ENCODE data around the gene THRAP3.
"Not testable (repeated sequence)": the region's sequence is repeated elsewhere in the genome, so short reads cannot be mapped to it uniquely, and the experiment has no call there.

THRAP3 gene, protein sequence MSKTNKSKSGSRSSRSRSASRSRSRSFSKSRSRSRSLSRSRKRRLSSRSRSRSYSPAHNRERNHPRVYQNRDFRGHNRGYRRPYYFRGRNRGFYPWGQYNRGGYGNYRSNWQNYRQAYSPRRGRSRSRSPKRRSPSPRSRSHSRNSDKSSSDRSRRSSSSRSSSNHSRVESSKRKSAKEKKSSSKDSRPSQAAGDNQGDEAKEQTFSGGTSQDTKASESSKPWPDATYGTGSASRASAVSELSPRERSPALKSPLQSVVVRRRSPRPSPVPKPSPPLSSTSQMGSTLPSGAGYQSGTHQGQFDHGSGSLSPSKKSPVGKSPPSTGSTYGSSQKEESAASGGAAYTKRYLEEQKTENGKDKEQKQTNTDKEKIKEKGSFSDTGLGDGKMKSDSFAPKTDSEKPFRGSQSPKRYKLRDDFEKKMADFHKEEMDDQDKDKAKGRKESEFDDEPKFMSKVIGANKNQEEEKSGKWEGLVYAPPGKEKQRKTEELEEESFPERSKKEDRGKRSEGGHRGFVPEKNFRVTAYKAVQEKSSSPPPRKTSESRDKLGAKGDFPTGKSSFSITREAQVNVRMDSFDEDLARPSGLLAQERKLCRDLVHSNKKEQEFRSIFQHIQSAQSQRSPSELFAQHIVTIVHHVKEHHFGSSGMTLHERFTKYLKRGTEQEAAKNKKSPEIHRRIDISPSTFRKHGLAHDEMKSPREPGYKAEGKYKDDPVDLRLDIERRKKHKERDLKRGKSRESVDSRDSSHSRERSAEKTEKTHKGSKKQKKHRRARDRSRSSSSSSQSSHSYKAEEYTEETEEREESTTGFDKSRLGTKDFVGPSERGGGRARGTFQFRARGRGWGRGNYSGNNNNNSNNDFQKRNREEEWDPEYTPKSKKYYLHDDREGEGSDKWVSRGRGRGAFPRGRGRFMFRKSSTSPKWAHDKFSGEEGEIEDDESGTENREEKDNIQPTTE

DNA sequence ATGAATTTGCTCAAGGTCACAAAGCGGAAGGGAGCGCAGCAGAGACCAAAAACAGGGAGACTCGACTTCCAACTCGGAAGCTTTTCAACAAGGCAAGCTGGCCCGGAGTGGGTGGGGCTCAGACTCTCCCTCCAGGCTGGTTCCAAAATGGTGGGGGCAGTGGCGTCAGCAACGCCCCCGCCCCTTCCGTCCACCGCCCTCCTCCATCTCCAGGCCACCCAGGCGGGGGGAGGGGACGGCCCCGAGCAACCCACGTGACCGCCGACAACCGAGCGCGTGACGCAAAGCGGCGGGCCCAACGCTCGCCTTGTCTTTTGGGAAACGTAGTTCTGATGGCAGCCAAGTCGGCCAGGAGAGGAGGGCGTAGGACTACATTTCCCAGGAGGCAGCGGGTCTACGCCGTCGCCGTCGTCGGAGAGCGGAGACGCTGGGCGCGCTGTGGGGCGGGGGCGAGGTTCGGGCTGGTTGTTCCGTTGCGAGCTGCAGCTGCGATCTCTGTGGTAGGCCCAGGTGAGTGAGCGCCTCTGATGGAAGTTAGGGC lies at the start of gene THRAP3:
THRAP3 (plus strand) TSS at position 448 of the 541 bp plus-strand sequence. CDS start 58,121 bp downstream, outside the sequence.
- peak; percentile 97 for DNase-seq (ENCODE audit: low spot score)

DNA sequence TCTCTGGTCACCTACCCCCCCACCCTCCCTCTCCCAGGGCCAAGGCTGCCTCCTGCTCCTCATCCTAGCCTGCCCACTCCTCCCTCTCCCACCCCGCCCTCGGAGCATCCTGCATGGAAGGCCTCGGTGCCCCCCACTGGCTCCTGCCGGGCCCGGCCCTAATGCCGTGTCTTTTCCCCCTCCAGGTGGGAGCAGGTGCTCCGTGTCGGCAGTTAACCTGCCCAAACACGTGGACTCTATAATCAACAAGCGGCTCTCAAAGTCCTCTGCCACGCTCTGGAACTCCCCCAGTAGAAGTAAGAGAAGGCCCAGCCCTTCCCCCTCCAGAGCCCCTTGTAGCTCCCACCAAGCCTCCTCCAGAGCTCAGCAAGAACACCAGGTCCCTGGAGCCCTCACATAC lies 49.5 kb upstream of the THRAP3 start:
- DNase-seq (ENCODE audit: low spot score): no peak

DNA sequence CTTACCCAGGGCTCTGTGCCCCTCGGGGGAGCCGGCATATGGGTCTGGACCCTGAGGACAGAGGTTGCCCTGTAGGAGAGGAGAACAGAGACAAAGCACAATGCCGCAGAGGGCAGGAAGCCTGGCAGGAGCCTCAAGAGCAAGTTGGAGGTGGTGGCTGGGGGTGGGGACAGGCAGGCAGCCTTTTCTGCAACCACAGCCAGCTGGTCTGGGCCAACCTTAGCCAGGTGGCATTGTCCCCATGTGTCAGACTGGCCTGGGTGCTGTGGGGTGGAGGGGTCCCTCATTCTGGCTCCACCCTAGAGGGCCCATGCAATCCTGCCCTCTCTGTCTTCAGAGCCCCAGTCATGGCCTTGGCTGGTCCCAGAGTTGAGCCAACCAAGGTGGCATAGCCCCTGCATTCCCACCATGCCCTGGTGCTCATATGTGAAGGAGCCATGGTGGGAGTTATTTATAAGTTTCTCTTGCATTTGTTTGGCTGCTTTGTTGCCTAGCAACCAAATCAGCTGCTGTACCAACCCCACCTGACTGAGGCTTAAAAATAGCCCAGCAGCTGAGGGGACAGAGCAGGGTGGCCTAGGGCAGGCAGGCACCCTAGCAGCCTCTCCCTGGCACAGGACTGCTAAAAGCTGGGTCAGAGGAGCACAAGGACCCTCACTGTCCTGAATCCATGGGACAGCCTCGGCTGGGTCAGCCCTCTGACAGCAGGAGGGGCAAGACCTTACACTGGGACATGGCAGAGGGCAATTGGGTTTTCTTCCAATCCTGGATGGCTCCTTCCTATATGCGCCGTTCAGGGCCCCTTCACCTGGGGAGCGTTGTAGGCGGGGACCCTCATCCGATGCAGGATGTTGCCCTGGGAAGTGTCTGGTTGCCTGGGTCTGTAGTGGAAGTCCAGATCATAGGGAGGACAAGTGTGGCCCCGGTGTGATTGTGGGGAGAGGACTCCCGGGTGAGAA lies 48.8 kb upstream of the THRAP3 start:
- DNase-seq (ENCODE audit: low spot score): no peak

DNA sequence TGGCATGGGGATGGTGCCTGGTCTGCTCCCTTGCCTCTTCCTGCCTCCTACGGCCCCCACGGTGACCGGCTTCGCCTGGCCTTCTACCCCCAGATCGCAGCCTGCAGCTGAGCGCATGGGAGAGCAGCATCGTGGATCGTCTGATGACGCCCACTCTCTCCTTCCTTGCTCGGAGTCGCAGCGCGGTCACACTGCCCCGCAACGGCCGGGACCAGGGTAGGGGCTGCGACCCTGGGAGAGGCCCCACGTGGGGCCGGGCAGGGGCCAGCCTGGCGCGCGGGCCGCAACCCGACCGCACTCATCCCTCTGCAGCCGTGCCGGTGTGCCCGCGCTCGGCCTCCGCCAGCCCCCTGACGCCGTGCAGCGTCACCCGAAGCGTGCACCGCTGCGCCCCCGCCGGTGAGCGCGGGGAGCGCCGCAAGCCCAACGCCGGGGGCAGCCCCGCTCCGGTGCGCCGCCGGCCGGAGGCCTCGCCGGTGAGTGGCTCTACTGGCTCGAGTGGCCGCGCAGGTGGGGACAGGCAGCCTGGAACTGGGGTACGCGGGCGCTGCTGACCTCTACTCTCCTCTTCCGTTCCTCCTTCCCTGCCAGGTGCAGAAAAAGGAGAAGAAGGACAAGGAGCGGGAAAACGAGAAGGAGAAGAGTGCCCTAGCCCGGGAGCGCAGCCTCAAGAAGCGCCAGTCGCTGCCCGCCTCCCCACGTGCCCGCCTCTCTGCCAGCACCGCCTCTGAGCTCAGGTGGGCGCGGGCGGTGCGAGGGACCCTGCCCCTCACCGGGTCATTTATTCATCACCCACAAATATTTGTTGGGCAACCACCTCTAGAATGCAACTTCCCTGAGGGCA lies 47.9 kb upstream of the THRAP3 start:
- no peak for DNase-seq (ENCODE audit: low spot score)

DNA sequence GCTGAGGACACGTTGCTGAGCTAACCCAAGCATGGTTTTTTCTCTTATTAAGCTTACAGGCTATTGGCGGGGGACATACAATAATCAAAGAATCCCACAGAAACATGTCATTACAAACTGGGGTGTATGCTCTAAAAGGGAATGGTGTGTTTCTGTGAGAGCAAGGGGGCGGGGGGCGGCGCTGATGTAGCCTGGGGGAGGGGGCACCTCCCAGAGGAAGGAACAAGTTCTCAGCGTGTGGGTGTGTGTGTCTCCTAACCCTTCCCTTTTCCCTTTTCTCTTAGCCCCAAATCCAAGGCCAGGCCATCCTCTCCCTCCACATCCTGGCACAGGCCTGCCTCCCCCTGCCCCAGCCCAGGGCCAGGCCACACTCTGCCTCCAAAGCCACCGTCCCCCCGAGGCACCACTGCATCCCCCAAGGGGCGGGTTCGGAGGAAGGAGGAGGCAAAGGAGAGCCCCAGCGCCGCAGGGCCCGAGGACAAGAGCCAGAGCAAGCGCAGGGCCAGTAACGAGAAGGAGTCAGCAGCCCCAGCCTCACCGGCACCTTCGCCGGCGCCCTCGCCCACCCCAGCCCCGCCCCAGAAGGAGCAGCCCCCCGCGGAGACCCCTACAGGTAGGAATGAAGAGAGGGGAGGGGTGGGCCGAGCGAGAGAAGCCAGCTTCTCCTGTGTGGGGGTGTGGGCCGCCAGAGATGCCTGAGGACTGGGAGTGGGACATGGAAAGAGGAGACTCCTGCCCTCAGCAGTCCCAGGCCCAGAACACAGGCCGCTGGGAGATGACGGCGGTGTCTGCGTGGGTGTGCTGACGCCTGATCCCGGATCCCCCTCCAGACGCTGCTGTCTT lies 46.4 kb upstream of the THRAP3 start:
- no peak for DNase-seq (ENCODE audit: low spot score)

DNA sequence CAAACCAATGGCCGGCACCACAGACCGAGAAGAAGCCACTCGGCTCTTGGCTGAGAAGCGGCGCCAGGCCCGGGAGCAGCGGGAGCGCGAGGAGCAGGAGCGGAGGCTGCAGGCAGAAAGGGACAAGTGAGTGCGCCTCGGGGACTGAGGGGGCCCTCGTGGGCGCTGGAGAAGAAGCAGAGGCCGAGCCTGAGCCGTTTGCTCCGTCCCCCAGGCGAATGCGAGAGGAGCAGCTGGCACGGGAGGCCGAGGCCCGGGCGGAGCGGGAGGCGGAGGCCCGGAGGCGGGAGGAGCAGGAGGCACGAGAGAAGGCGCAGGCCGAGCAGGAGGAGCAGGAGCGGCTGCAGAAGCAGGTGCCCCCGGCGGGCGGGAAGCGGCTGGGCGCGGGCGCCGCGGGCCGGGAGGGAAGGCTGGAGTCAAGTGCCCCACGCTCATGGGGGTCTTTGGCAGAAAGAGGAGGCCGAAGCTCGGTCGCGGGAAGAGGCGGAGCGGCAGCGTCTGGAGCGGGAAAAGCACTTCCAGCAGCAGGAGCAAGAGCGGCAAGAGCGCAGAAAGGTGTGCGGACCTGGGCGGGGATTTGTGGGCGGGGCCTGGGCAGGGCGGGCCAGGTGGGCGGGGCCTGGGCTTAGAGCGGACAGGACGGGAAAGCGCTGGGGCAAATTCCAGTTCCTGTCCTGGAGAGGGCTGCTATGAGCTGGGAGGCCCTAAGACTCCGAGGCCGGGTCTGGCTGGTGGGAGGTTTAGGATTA lies 45.6 kb upstream of the THRAP3 start:
- DNase-seq (ENCODE audit: low spot score): no peak

DNA sequence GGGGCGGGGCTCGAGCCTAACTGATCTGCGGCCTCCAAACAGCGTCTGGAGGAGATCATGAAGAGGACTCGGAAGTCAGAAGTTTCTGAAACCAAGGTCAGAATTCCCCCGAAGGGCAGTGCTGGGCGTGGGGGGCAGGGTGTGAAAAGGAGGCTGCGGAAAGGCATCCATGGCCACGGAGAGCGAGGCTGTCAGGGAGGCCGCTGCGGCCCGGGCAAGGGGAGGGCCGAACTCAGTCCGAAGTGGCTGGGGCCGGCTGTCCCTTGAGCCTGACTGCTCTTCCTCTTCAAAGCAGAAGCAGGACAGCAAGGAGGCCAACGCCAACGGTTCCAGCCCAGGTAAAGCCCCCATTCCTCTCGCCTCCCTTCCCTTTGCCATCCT lies 45.0 kb upstream of the THRAP3 start:
- no peak for DNase-seq (ENCODE audit: low spot score)

DNA sequence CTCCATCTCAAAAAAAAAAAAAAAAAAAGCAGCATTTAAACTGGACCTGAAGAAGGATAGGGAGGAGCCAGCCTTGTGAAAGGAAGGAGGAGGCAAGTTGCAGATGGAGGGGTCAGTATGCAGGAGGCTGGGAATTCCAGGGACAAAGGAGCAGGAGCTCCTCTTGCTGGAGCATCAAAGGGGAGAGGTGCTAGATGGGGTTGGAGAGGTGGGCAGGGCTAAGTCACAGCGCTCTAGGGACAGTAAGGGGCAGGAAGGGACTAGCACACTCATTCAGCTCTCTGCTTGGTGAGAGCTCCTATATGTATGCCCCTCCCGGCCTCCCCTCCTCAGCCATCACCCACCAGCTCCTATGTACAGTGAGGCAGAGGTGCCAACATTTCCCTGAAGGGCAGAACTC lies 41.5 kb upstream of the THRAP3 start:
- no peak for DNase-seq (ENCODE audit: low spot score)

DNA sequence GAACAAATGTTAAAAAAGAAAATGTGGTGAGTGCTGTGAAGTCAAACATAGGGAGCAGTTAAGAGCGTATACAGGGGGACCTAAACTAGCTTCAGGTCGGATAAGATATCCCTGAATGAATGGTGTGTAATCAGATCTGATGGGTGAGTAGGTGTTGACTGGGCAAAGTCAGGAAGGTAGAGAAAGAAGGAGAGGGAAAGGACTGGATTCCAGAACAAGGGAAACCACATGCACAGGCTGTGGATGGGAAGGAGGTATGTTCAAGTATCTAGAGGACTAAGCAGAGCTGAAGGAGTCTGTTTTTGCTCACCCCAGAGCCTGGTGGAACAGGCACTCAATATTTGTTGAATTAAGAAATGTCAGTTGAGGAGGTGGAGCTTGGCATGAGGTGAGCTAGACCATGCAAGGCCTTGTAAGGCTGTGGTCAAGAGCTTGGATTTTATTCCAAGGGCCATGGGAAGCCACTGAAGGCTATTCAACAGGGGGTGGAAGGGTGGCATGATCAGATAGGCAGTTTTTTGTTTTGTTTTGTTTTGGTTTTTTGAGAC lies 40.9 kb upstream of the THRAP3 start:
- DNase-seq (ENCODE audit: low spot score): no peak

DNA sequence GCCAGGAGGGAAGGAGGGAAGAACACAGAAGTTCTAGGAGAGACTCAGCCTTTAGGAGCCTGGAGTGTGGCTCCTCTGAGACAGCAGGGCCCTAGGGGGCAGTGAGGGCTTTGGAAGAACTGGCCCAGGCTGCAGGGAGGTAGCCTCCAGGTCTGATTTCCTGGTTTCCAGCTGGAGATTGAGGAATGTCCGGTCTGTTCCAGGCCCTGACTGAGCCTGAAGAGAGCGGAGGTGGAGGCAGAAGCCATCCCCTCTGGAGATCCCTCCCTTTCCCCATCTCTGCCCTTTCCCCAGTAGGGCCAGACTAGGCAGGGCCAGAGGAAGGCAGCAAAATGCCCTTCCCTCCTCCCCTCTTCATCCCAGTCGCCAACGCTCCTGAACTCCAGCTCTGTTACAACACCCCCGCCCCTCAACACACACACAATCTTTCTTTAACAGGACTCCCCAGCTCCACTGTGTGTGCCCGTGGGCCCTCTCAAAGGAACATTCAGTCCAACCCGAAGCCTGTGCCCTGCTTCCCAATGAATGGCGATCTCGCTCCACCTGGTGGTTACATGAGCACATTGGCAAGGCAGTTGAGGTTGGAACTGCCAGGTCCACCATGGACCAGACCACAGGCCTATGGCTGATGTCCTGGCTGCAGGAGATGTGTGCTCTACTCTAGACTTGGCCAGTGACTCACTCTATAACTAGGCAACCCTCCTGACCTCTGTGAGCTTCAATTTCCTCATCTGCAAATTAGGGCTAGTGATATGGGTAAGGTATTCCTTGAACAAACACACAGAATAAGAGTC lies 36.2 kb upstream of the THRAP3 start:
- DNase-seq (ENCODE audit: low spot score): peak; percentile 90

DNA sequence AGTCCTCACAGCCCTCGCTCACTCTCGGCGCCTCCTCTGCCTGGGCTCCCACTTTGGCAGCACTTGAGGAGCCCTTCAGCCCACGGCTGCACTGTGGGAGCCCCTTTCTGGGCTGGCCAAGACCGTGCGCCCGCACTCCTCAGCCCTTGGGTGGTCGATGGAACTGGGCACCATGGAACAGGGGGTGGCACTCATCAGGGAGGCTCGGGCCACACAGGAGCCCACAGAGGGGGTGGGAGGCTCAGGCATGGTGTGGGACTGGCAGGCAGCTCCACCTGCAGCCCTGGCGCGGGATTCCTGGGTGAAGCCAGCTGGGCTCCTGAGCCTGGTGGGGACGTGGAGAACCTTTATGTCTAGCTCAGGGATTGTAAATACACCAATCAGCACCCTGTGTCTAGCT lies 27.4 kb upstream of the THRAP3 start:
- not testable (repeated sequence) for DNase-seq (ENCODE audit: low spot score)

DNA sequence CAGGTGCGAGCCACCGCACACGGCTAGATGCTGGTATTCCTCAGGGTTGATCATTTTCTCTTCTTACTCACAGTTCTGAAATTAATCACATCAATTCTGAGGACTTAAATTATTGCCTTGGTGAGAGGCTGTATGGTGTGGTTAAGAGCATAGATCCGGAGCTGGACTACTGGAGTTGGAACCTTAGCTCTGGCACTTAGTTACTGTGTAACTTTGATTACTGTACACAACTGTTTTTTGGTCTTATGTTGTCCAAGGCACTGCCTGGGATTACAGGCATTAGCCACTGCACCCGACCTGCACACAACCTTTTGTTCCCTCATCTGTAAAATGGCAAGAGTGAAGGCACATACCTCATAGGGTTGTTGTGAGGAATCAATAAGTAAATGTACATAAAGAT lies 25.6 kb upstream of the THRAP3 start:
- no peak for DNase-seq (ENCODE audit: low spot score)

DNA sequence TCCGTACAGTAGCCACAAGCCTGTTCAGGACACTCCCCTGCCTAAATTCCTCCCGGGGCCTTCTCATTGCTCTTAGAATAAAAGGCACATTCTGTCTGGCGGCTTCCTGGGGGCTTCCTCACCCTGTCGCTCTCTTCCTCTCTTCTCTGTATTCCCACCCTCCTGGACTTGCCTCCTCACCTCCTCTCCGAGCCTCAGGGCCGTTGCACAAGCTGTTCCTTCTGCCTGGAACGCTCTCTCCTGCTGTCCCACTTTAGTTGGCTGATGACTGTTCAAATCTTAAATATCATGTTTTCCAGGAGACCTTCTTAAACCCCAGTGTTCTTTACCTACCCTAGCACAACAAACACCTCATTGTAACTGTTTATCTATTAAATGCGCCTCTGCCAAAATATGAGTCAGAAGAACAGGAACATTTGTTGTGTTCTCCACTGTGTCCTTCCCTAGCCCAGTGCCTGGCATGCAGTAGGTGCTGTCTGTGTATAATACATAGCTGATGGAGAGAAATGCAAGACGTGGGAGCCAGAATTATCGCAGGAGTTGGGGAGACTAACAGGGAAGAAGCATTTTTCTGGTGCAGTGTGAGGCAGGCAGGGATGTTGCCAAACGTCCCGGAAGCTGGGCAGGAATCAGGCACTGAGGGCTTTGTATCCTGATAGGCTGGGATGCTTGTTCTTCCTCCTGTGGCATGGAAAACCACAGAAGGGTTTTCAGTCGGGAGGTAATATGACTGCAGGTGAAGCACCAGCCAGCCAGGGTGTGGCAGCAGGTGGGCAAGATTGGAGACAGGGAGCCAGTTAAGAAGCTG lies 24.1 kb upstream of the THRAP3 start:
- DNase-seq (ENCODE audit: low spot score): peak; percentile 70

DNA sequence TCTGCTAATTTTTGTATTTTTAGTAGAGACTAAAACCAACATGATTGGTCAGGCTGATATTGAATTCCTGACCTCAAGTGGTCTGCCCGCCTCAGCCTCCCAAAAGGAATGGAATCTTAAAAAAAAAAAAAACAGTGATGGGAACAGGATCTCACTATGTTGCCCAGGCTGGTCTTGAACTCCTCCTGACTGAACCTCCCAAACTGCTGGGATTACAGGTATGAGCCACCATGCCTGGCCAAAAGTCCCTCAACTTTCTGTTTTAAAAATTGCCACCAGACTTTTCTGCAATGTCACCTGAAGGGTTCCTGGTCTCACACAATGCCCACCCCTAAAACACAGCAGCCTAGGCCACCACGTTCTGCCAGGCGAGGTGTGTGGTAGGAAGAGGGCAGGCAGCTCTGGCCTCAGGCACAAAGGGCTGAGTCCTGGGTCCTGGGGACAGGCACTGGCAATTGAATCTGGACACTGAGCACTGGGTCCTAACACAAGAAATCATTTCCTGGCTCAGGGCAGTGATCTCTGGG lies 21.2 kb upstream of the THRAP3 start:
- DNase-seq (ENCODE audit: low spot score): no peak

DNA sequence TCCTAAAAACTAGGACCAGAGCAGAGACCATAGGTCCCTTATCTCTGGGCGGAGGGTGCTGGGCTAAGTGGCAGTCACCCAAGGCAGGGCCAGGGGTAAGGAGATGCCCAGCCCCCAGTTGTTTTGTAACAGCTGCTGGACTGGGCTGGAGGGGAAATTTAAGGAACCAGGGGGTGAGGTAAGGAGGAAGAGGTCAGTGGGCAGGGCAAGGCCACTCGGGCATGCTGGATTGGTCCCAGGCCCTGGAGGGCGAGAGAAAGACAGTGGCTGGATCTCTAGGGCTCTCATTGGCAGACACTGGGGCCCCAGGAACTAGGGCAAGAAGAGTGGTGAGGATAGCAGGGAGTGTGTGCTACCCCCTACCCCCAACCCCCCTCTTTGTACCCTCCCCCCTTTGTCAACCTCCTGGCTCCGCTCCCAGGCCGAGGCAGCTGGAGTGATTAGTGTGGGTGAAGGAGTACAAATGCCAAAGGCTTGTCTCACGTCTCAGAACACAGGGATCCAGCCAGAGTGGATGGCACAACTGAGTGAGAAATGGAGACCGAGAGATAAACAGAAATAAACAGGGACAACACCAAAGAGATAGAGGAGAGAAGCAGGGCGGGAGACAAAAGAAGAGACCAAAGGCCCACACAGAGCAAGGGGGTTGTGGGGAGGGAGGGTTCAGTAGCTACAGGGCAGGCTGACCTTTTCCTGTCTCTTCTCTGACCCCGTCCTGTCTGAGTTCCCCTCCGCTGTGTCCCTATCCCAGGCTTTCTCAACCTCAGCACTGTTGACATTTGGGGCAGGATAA lies 20.5 kb upstream of the THRAP3 start:
- DNase-seq (ENCODE audit: low spot score): no peak

DNA sequence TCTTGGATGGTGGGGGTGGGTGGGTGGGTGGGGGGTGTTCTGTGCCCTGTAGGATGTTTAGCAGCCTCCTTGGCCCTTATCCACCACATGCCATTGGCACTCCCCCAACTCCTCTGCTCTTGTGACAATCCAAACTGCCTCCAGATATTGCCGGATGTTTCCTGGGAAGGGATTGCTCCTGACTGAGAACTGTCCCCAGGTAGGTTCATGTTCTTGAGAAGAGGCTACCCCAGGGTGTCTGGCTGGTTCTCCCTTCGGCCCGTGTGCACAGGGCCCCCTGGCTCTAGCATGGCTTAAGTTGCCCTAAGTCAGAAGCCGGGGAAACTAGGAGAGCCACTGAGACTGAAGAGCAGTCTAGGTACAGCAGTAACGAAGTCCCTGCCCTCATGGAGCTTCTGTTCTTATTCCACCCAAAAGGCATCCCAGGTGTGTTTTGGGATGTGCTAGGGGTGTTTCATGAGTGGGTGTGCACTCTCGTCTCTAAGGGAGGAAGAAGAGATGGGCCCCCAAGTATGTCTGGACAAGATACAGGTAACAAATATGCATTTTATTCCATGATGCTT lies 19.8 kb upstream of the THRAP3 start:
- no peak for DNase-seq (ENCODE audit: low spot score)
